ENCODE measurements around the gene USP5.

The USP5 gene

GRCh38 chr12:6914947-6915788 lies 63.2 kb downstream of the USP5 start:
- no peak for DNase-seq (ENCODE audit: low spot score)

- DNase-seq (ENCODE audit: low spot score), result no peak
These were observed 63.9 kb downstream of the USP5 start for GRCh38 chr12:6915789-6916285.

Measured in globus pallidus (tissue), 1 donor.